Body of pancreas (tissue), 4 donors: ENCODE results near the gene FCRLA. TPM values are rescaled to one million over a fixed set of nuclear protein-coding genes. Genes with fewer than 3 reads are reported as not detected.
"Not testable (repeated sequence)": the region's sequence is repeated elsewhere in the genome, so short reads cannot be mapped to it uniquely, and the experiment has no call there.

Experiments used
- ATAC-seq: fragments of 150-250 bp; one replicate; pipeline ENCODE4 v1.9.1; 2016
- DNase-seq, 4 donors: peaks; one replicate each; pipeline ENCODE4 v3.0.0-alpha.2; 2019
- H3K27ac ChIP-seq, 4 donors: fragments of 200-600 bp; sonication (generic); 1 replicate in 3 of 4; 2 replicates in 1 of 4; pipeline versions ENCODE4 v1.5.1 to v1.6.1; 2016 to 2019; ENCODE audit warnings: mild to moderate bottlenecking in 1 of 4, mixed read lengths in 1 of 4, moderate library complexity in 1 of 4
- H3K27me3 ChIP-seq, 2 donors: fragments of 200-600 bp; sonication (generic); one replicate each; pipeline ENCODE4 v1.6.0; 2016; ENCODE audit warnings: mild to moderate bottlenecking in 1 of 2
- H3K36me3 ChIP-seq, 2 donors: fragments of 200-600 bp; sonication (generic); replicated peaks in 1 of 2; 2 replicates each; pipeline ENCODE4 v1.5.1; 2016; ENCODE audit warnings: low read depth in 2 of 2; ENCODE audit not compliant: insufficient read depth in 1 of 2
- H3K4me1 ChIP-seq: fragments of 200-600 bp; sonication (generic); one replicate; pipeline ENCODE4 v1.6.0; 2016
- H3K4me3 ChIP-seq, 2 donors: fragments of 200-600 bp; sonication (generic); 1 replicate in 1 of 2; 2 replicates in 1 of 2; pipeline ENCODE4 v1.5.1; 2016 to 2019
- H3K9me3 ChIP-seq, 3 donors: fragments of 200-600 bp; sonication (generic); 1 replicate in 2 of 3; 2 replicates in 1 of 3; pipeline ENCODE4 v1.5.1; 2016
- CTCF ChIP-seq, 7 experiments: fragments of 450-650 bp in 4 of 7; fragments of 200-600 bp in 3 of 7; sonication (generic) in 3 of 7; IDR thresholded peaks; one replicate each; pipeline ENCODE4 v1.5.1; 2016 to 2019; ENCODE audit warnings: antibody characterized with exemption in 7 of 7
- POLR2A ChIP-seq, 3 donors: fragments of 450-650 bp; IDR thresholded peaks; one replicate each; pipeline ENCODE4 v1.6.1; 2016; ENCODE audit warnings: antibody characterized with exemption in 3 of 3, mild to moderate bottlenecking in 2 of 3
- WGBS, 2 donors: methylation state at CpG; one replicate each; pipeline ENCODE4 v1.1.5; 2017; 5-methylcytosine and 5-hydroxymethylcytosine counted together
- intact Hi-C: fragments of 100-400 bp; cut with DNase I; formaldehyde crosslinking; loops from one replicate; pipeline ENCODE4 v1.15.1; 2023
- total RNA-seq, 2 donors: library from RNA; depleted of rRNA; stranded (reverse); fragments of >200 nt; gene quantifications; one replicate each; pipeline ENCODE4 v1.1.0, GENCODE V29; 2016

The FCRLA gene
- total RNA-seq, 2 donors from 2014 or later: not detected

- ATAC-seq (no peak), DNase-seq (no peak)
- no peak overlapping the region for H3K27ac ChIP-seq
- no peaks in the 10 kb centered on the region for H3K27me3 ChIP-seq
- H3K4me3 ChIP-seq: no peak overlapping the region
- no peak for TF ChIP-seq POLR2A (IDR thresholded peaks at IDR 0.05)
- TF ChIP-seq CTCF (IDR thresholded peaks at IDR 0.05): no peak
- H3K9me3 ChIP-seq: no peaks in the 10 kb centered on the region
- intact Hi-C loops: no loop called here
- no peaks in the 10 kb centered on the region for H3K4me1 ChIP-seq
- WGBS, 2 donors: 59 to 70% methylated on average over 3 of the region's 3 CpGs
- no peaks in the 10 kb centered on the region for H3K36me3 ChIP-seq
Measured at GRCh38 chr1:161688946-161689345, 18.1 kb upstream of the FCRLA start.

GRCh38 chr1:161691846-161692245 lies 15.2 kb upstream of the FCRLA start:
- intact Hi-C loops: no loop called here
- H3K4me1 ChIP-seq: no peaks in the 10 kb centered on the region
- DNase-seq (no peak), ATAC-seq (no peak)
- no peak overlapping the region for H3K27ac ChIP-seq
- no peaks in the 10 kb centered on the region for H3K27me3 ChIP-seq
- H3K4me3 ChIP-seq: no peak overlapping the region
- H3K9me3 ChIP-seq: no peaks in the 10 kb centered on the region
- 67 to 85% methylated on average over 3 of the region's 3 CpGs for WGBS, 2 donors
- TF ChIP-seq CTCF (IDR thresholded peaks at IDR 0.05): no peak
- no peak for TF ChIP-seq POLR2A (IDR thresholded peaks at IDR 0.05)
- H3K36me3 ChIP-seq: no peaks in the 10 kb centered on the region

- H3K4me3 ChIP-seq, H3K36me3 ChIP-seq, H3K27ac ChIP-seq, DNase-seq, intact Hi-C loops, H3K9me3 ChIP-seq, H3K4me1 ChIP-seq, ATAC-seq, H3K27me3 ChIP-seq: not testable (repeated sequence)
- WGBS, 2 donors: 70 to 79% methylated on average over 9 to 11 of the region's 14 CpGs
Measured at GRCh38 chr1:161693020-161693712, 13.9 kb upstream of the FCRLA start.

- H3K27ac ChIP-seq, H3K9me3 ChIP-seq, H3K27me3 ChIP-seq, H3K4me3 ChIP-seq, H3K36me3 ChIP-seq, intact Hi-C loops, H3K4me1 ChIP-seq, ATAC-seq, DNase-seq: not testable (repeated sequence)
- 64 to 86% methylated on average over 2 of the region's 2 CpGs for WGBS, 2 donors
Measured at GRCh38 chr1:161698302-161698701, 8.7 kb upstream of the FCRLA start.

GRCh38 chr1:161702250-161702649 lies 4.8 kb upstream of the FCRLA start:
- H3K27me3 ChIP-seq: no peaks in the 10 kb centered on the region
- H3K4me1 ChIP-seq: no peaks in the 10 kb centered on the region
- H3K4me3 ChIP-seq: no peak overlapping the region
- TF ChIP-seq POLR2A (IDR thresholded peaks at IDR 0.05) (no peak), CTCF (IDR thresholded peaks at IDR 0.05) (no peak)
- WGBS, 2 donors: 44 to 45% methylated on average over 8 of the region's 8 CpGs
- no peak for DNase-seq
- intact Hi-C loops: no loop called here
- no peak overlapping the region for H3K27ac ChIP-seq
- no peak for ATAC-seq
- no peaks in the 10 kb centered on the region for H3K9me3 ChIP-seq
- no peaks in the 10 kb centered on the region for H3K36me3 ChIP-seq

GRCh38 chr1:161705537-161705936 lies 1.5 kb upstream of the FCRLA start:
- Histone ChIP-seq H3K4me1 (no peaks in the 10 kb centered on the region), H3K27ac (no peak overlapping the region), H3K36me3 (no peaks in the 10 kb centered on the region), H3K9me3 (no peaks in the 10 kb centered on the region), H3K27me3 (no peaks in the 10 kb centered on the region), H3K4me3 (no peak overlapping the region)
- DNase-seq (no peak), ATAC-seq (no peak)
- no peak for TF ChIP-seq CTCF (IDR thresholded peaks at IDR 0.05)
- TF ChIP-seq POLR2A (IDR thresholded peaks at IDR 0.05): no peak
- 76 to 89% methylated on average over 4 of the region's 4 CpGs for WGBS, 2 donors
- intact Hi-C loops: no loop called here
